GM20431 (cell line): ENCODE data around the gene EARS2.
"Not testable (repeated sequence)": the region's sequence is repeated elsewhere in the genome, so short reads cannot be mapped to it uniquely, and the experiment has no call there.

Experiments used
- in situ Hi-C: fragments of 300-500 bp; cut with MseI, MboI; formaldehyde crosslinking; loops from one replicate; pipeline ENCODE4 v1.15.0; 2020; ENCODE audit warnings: low sequenced_read_pairs; ENCODE audit not compliant: unreplicated experiment

The EARS2 gene

GRCh38 chr16:23530062-23530461 is 27.1 kb downstream of the EARS2 start:
- in situ Hi-C loops = no loop called here

DNA sequence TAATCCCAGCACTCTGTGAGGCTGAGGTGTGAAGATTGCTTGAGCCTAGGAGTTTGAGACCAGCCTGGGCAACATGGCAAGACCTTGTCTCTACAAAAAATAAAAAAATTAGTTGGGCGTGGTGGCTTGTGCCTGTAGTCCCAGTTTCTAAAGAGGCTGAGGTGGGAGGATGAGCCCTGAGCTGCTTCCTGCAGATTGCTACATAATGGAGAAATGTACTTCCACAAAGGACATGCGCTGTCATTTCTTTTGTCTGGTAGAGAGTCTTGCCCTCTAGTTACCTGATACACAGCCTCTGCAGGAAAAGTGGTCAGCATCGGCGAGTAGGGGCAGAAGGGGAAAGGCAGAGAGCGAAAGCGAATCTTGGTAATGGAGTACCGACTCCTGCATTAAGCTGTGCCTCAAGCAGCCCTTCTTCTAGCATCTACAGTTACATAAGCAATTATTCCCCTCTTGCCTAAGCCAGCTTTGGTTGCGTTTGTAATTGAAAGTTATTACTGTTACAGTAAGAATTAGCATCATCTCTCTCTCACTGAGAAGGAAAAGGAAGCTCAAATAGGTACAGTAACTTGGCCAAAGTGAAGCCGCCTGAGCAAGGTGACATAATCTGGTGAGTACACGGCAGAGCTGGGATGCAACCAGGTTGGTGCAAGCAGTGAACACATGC is 28.4 kb downstream of the EARS2 start:
- in situ Hi-C loops = no loop called here

DNA sequence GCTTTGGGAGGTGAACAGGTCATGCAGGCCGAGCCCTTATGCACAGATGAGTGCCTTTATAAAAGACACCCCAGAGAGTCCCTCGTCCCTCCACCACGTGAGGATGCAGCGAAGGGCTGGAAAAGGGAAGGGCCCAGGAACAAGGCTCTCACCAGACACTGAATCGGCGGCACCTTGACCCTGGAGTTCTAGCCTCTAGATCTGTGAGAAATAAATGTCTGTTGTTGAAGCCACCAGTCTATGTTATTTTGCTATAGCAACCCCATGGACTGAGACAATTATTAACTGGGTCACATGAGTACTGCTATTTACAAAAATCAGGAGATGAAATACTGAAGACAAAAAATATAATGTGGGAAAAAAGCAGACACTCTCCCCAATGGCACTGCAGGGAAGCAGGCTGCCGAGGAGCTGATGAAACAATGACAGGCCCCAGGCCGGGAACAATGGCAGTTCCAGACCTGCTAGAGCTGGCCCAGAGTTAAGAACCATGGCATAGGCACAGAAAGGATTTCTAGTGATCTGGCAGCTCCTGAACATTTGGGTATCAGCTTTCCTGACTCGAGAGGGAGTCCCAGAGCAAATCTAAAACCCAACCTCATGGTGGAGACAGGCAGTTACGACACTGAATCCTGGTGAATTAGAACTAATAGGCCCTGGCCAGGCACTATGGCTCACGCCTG is 29.0 kb downstream of the EARS2 start:
- in situ Hi-C loops = no loop called here

DNA sequence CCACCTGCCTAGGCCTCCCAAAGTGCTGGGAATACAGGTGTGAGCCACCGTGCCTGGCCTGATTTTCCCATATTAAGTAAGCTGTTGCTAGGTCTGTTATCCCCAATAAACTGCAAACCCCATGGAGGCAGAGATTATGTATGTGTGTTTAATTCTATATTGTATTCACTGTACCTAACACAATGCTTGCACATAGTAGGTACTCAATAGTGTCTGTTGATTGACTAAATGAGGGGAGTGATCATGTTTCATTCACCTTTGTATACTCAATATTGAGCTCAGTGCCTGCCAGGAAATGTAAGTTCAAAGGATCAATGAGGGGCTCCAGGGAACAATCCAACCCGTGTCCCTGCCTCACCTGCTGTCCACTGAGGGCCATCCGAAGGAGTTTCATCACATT is 32.3 kb downstream of the EARS2 start:
- in situ Hi-C loops = no loop called here

- in situ Hi-C loops = no loop called here
These were observed 33.2 kb downstream of the EARS2 start for GRCh38 chr16:23523876-23524385.

- in situ Hi-C loops = no loop called here
These were observed 33.8 kb downstream of the EARS2 start for GRCh38 chr16:23523321-23523720.

GRCh38 chr16:23521965-23522364 is 35.2 kb downstream of the EARS2 start:
- in situ Hi-C loops = no loop called here

DNA sequence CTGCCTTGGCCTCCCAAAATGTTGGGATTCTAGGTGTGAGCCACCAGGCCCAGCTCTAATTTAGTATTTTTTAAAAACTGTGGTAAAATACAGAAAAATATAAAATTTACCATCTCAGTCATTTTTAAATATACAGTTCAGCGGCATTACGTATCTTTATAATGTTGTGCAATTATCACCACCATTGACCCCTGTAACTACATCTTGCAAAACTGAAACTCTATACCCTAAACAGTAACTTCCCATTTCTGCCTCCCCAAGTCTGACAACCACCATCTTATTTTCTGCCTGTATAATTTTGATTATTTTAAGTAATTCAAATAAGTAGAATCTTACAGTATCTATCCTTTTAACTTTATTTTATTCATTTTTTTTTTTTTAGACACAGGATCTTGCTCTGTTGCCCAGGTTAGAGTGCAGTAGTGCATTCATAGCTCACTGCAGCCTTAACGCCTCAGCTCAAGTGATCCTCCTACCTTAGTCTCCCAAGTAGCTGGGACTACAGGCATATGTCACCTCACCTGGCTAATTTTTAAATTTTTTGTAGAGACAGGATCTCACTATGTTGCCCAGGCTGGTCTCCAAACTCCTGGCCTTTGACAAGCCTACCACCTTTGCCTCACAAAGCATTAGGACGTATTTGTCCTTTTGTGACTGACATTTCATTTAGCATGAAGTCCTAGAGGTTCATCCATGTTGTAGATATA is 36.0 kb downstream of the EARS2 start:
- in situ Hi-C loops = no loop called here

GRCh38 chr16:23520500-23520899 is 36.6 kb downstream of the EARS2 start:
- in situ Hi-C loops = no loop called here

GRCh38 chr16:23519282-23519681 is 37.9 kb downstream of the EARS2 start:
- in situ Hi-C loops = no loop called here

DNA sequence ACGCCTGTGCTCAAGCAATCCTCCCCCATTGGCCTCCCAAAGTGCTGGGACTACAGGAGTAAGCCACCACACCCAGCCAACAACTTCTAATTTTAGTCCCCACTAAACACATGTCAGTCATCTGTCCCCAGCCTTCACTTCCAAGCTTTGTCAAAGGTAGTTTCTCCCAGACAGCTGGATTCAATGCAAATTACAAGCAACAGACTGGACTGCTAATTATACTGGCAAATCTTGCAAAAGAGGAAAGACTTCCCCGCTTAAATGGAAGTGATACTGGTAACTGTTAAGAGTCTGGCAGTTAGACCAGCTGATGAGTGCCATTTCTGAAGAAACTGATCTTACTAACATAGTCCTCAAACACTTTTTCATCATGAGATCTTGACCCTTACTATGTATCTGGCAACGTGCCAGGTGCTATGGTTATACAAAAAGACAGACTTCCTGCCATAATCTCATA is 38.7 kb downstream of the EARS2 start:
- in situ Hi-C loops = no loop called here

GRCh38 chr16:23516366-23517137 is 40.6 kb downstream of the EARS2 start:
- in situ Hi-C loops = no loop called here

DNA sequence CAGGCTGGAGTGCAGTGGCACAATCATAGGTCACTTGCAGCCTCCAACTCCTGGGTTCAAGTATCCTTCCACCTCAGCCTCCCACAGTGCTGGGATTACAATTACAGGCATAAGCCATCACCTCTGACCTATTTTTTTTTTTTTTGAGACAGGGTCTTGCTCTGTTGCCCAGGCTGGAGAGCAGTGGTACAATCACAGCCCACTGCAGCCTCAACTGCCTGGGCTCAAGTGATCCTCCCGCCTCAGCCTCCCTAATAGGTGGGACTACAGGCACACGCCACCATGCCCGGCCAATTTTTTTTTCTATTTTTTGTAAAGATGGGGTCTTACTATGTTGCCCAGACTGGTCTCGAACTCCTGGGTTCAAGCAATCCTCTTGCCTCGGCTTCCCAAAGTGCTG is 41.3 kb downstream of the EARS2 start:
- in situ Hi-C loops = no loop called here

DNA sequence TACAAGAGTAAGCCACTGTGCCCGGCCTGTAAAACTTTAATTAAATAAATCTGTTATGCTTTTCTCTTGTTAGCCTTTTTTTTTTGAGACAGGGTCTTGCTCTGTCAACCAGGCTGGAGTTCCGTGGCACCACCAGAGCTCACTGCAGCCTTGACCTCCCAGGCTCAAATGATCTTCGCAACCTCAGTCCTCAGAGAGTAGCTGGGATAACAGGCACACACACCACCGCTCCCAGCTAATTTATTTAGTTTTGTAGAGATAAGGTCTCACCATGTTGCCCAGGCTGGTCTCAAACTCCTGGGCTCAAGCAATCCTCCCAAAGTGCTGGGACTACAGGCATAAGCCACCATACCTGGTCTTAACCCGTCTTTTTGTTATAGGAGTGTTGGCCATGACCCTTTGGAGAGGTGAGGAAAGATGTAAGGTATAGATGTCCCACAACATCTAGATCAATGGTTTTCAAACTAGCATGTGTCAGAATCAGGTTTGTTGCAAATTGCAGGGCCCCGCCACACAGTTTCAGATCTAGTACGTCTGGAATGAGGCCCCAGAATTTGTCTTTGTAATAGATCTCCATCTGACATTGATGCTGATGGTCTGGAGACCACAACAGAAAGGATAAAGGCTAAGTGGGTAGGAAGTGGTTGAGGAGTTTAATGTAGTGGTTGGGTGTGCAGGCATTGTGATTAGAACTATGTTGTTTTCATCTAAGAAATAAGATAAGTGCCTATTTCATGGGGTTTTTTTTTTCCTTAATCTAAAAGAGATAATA is 42.6 kb downstream of the EARS2 start:
- in situ Hi-C loops = no loop called here

DNA sequence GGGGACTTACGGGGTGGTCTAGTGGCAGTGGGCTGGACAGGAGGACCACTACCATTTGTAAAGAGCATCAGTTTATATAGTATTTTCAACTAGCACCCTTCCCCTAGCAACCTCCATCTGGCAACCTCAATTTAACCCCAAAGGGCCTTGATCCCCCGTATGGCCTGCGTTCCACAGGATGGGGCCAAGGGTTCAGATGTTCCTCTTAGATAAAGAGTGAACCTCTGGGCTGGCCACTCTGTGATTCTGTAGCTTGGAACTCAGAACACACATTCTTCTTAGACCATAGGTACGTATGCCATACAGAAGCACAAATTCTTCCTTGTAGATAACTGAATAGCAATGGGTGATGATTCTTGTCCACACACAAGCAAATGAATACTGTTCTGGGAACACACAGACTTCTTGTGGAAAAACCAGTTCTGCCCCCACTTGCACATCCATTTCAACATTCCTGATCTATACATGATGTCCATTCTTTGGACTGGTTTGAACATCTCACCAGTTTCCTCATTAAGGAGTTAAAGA is 44.9 kb downstream of the EARS2 start:
- in situ Hi-C loops = no loop called here

DNA sequence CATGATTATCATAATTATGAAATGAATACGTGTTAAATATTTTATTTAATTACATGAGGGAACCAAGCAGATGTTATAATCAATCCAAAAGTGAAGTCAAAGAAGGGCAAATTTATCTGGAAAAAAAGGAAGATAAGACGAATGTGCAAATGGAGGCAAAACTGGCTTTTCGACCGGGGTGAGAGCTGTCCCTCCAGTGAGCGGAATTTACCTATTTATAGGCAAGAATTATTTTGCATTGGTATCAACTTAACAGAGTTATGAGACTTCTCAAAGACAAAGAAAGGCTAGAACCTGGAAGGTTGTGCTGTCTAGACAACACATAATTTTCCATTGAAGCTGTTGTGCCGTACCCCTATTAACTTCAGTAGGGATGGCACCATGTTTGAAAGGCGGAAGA is 45.4 kb downstream of the EARS2 start:
- in situ Hi-C loops = no loop called here

- in situ Hi-C loops = not testable (repeated sequence)
These were observed 46.3 kb downstream of the EARS2 start for GRCh38 chr16:23510915-23511270.

DNA sequence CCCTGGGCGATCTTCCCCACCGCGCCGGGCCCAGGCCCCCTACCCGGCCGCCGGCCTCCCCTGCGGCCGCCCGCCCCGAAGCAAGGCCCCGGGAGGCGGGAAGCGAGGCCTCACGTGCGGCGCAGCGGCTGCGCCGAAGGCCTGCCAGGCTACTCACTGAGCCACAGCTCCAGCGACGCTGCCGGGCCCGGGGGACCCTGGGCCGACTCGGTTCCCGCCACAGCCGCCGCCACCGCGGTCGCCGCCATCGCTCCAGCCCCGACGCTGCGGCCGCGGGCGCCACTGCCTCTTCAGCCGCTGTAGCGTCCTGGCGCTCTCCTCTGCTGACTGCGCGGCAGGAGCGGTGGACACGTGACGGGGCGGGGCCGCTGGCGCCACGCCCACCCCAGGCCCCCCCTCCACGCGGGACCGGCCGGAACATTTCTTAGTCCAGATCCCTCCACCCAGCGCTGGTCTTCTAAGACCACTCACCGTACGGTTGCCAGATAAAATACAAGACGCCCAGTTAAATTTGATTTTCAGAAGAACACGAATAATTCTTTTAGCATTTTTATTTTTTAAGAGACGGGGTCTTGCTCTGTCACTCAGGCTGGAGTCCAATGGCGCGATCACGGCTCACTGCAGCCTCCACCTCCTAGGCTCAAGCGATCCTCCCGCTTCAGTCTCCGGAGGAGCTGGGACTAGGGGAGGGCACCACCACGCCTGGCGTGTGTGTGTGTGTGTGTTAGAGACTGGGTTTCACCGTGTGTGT is 46.8 kb downstream of the EARS2 start, which contains the start of gene GGA2:
Gene GGA2, minus strand, starts transcription at position 331 of the 751 bp plus-strand sequence. Its CDS starts 83 bp downstream, at position 248.
- in situ Hi-C loops = no loop called here

GRCh38 chr16:23509782-23510163 is 47.4 kb downstream of the EARS2 start:
- in situ Hi-C loops = no loop called here
